HCT116 (cell line): ENCODE results near the gene CLCN5. TPM values are rescaled to one million over a fixed set of nuclear protein-coding genes. Genes with fewer than 3 reads are reported as not detected.

Experiments used
- ATAC-seq: fragments of 200-7000 bp; cut with Tn5 transposase; 2 replicates; pipeline ENCODE4 v1.9.1; 2020; ENCODE audit warnings: mild to moderate bottlenecking, moderate library complexity
- BruUV-seq: library from RNA; stranded (reverse); fragments of 400-500 nt; replicated peaks from 2 replicates; lab custom pipeline; 2021; lab: Mats Ljungman, UMichigan
- CTCF ChIA-PET: fragments of 300-600 bp; sonication (Branson Sonifier 250); formaldehyde crosslinking; loops from one replicate; lab custom pipeline; 2021; ENCODE audit warnings: antibody characterized with exemption; lab: Charles Lee
- POLR2A ChIA-PET: fragments of 300-600, 350-600 bp; sonication (Branson Sonifier 250); formaldehyde crosslinking; loops from one replicate; lab custom pipeline; 2021; ENCODE audit warnings: antibody characterized with exemption; lab: Charles Lee
- RAD21 ChIA-PET, 2 experiments: fragments of 300-600 bp; sonication (Branson Sonifier 250); formaldehyde crosslinking; loops; one replicate each; lab custom pipeline; 2023; ENCODE audit warnings: low total read pairs in 2 of 2; ENCODE audit not compliant: uncharacterized antibody in 2 of 2, unreplicated experiment in 2 of 2, low non-redundant PET in 1 of 2; lab: Charles Lee
- DNase-seq: peaks from one replicate; pipeline ENCODE4 v3.0.0-alpha.2; 2010; ENCODE audit warnings: low read depth, low spot score
- H2AFZ ChIP-seq: fragments of 200-600 bp; shearing (Covaris generic), sonication (generic); 2 replicates; pipeline ENCODE4 v1.6.1; 2017; ENCODE audit warnings: low read depth, mixed run types, mixed read lengths, antibody characterized with exemption, low read length; ENCODE audit not compliant: poor library complexity, severe bottlenecking
- H3K27ac ChIP-seq: 2 replicates; pipeline ENCODE4 v1.5.1; 2012; ENCODE audit warnings: low read depth, low read length
- H3K27me3 ChIP-seq: fragments of 200-600 bp; sonication (generic); 2 replicates; pipeline ENCODE4 v1.6.1; 2016; ENCODE audit warnings: mixed run types, low read length, mixed read lengths; ENCODE audit not compliant: insufficient read depth
- H3K36me3 ChIP-seq, 2 experiments: fragments of 200-500 bp in 1 of 2; fragments of 200-600 bp in 1 of 2; sonication (Bioruptor generic) in 1 of 2; sonication (generic) in 1 of 2; 2 replicates each; pipeline versions ENCODE4 v1.5.1 to v1.6.1; 2014 to 2016; ENCODE audit warnings: low read length in 2 of 2, inconsistent platforms in 1 of 2, mixed read lengths in 1 of 2, mixed run types in 1 of 2; ENCODE audit not compliant: insufficient read depth in 2 of 2, control insufficient read depth in 1 of 2
- H3K4me1 ChIP-seq, 2 experiments: fragments of 200-600 bp in 1 of 2; sonication (generic) in 1 of 2; 2 replicates each; pipeline versions ENCODE4 v1.5.1 to v1.6.1; 2012 to 2017; ENCODE audit warnings: low read length in 2 of 2, inconsistent platforms in 1 of 2, mild to moderate bottlenecking in 1 of 2, mixed read lengths in 1 of 2, mixed run types in 1 of 2, moderate library complexity in 1 of 2; ENCODE audit not compliant: insufficient read depth in 2 of 2, control insufficient read depth in 1 of 2
- H3K4me2 ChIP-seq: fragments of 200-600 bp; sonication (generic); 2 replicates; pipeline ENCODE4 v1.6.1; 2017; ENCODE audit warnings: mixed run types, low read length, mixed read lengths
- H3K4me3 ChIP-seq, 2 experiments: fragments of 200-600 bp in 1 of 2; sonication (generic) in 1 of 2; replicated peaks in 1 of 2; 2 replicates each; pipeline ENCODE4 v1.5.1; 2011 to 2016; ENCODE audit warnings: low read length in 2 of 2, control low read depth in 1 of 2, low read depth in 1 of 2, mild to moderate bottlenecking in 1 of 2, mixed read lengths in 1 of 2, mixed run types in 1 of 2
- H3K79me2 ChIP-seq: fragments of 200-600 bp; sonication (generic); 2 replicates; pipeline ENCODE4 v1.6.1; 2017; ENCODE audit warnings: mild to moderate bottlenecking, mixed run types, low read length, moderate library complexity, mixed read lengths; ENCODE audit not compliant: insufficient read depth
- H3K9ac ChIP-seq: fragments of 200-600 bp; sonication (generic); 2 replicates; pipeline ENCODE4 v1.6.1; 2016; ENCODE audit warnings: low read length, mixed read lengths
- H3K9me2 ChIP-seq: fragments of 200-600 bp; sonication (generic), shearing (Covaris generic); 2 replicates; pipeline ENCODE4 v1.6.1; 2017; ENCODE audit warnings: mixed run types, mild to moderate bottlenecking, moderate library complexity; ENCODE audit not compliant: insufficient read depth
- H3K9me3 ChIP-seq, 2 experiments: fragments of 200-500 bp in 1 of 2; fragments of 200-600 bp in 1 of 2; sonication (Bioruptor generic) in 1 of 2; sonication (generic) in 1 of 2; 2 replicates each; pipeline ENCODE4 v1.6.1; 2014 to 2017; ENCODE audit warnings: low read length in 2 of 2, mixed read lengths in 2 of 2, inconsistent platforms in 1 of 2, low read depth in 1 of 2, mild to moderate bottlenecking in 1 of 2, mixed run types in 1 of 2, moderate library complexity in 1 of 2; ENCODE audit not compliant: control insufficient read depth in 1 of 2, insufficient read depth in 1 of 2
- H4K20me1 ChIP-seq: fragments of 200-600 bp; sonication (generic), shearing (Covaris generic); 2 replicates; pipeline ENCODE4 v1.6.1; 2017; ENCODE audit warnings: mixed run types, mild to moderate bottlenecking, moderate library complexity; ENCODE audit not compliant: insufficient read depth
- CBX3 ChIP-seq: IDR thresholded peaks from 2 replicates; pipeline ENCODE4 v1.6.1; 2012; ENCODE audit warnings: low read depth
- CEBPB ChIP-seq: IDR thresholded peaks from 2 replicates; pipeline ENCODE4 v1.6.1; 2012; ENCODE audit warnings: low read depth
- ELF1 ChIP-seq: IDR thresholded peaks from 2 replicates; pipeline ENCODE4 v1.6.1; 2012; ENCODE audit warnings: low read depth, borderline replicate concordance
- EZH2 ChIP-seq: fragments of 200-600 bp; sonication (generic); IDR thresholded peaks from 2 replicates; pipeline ENCODE4 v1.6.1; 2017; ENCODE audit warnings: antibody characterized with exemption, mixed run types
- EZH2phosphoT487 ChIP-seq: fragments of 200-600 bp; IDR thresholded peaks from 2 replicates; pipeline ENCODE4 v1.6.1; 2018; ENCODE audit warnings: antibody characterized with exemption, borderline replicate concordance
- JUND ChIP-seq: IDR thresholded peaks from 2 replicates; pipeline ENCODE4 v1.6.1; 2012
- POLR2A ChIP-seq: IDR thresholded peaks from 2 replicates; pipeline ENCODE4 v1.7.0; 2011; ENCODE audit warnings: borderline replicate concordance; ENCODE audit not compliant: insufficient read depth, insufficient read length; ENCODE audit errors: extremely low read depth
- POLR2AphosphoS5 ChIP-seq: IDR thresholded peaks from 2 replicates; pipeline ENCODE4 v1.6.1; 2011; ENCODE audit warnings: mild to moderate bottlenecking, low read depth, low read length, moderate library complexity
- RAD21 ChIP-seq: IDR thresholded peaks from 2 replicates; pipeline ENCODE4 v1.6.1; 2012; ENCODE audit warnings: low read depth, mild to moderate bottlenecking
- SIN3A ChIP-seq: IDR thresholded peaks from 2 replicates; pipeline ENCODE4 v1.6.1; 2012; ENCODE audit warnings: low read depth
- SP1 ChIP-seq: IDR thresholded peaks from 2 replicates; pipeline ENCODE4 v1.6.1; 2012; ENCODE audit warnings: low read depth
- SRF ChIP-seq: IDR thresholded peaks from 2 replicates; pipeline ENCODE4 v1.6.1; 2012; ENCODE audit warnings: low read depth
- TCF7L2 ChIP-seq: IDR thresholded peaks from 2 replicates; pipeline ENCODE4 v1.7.0; 2011; ENCODE audit warnings: borderline replicate concordance, inconsistent platforms; ENCODE audit not compliant: insufficient read depth, insufficient read length; ENCODE audit errors: extremely low read depth
- YY1 ChIP-seq: IDR thresholded peaks from 2 replicates; pipeline ENCODE4 v1.6.1; 2011; ENCODE audit warnings: low read length, low read depth, moderate library complexity, mild to moderate bottlenecking; ENCODE audit not compliant: insufficient replicate concordance; ENCODE audit errors: extremely low read depth
- ZFX ChIP-seq: fragments of 450-650 bp; IDR thresholded peaks from 2 replicates; pipeline ENCODE4 v1.6.1; 2017
- ZNF274 ChIP-seq: fragments of 200-500 bp; sonication (Bioruptor generic); IDR thresholded peaks from 2 replicates; pipeline ENCODE4 v1.6.1; 2014; ENCODE audit warnings: mild to moderate bottlenecking, low read depth, low read length, inconsistent platforms
- intact Hi-C: fragments of 100-400 bp; cut with micrococcal nuclease; formaldehyde crosslinking; loops from 2 replicates; pipeline ENCODE4 v1.10.0; 2022
- total RNA-seq: library from RNA; stranded (reverse); gene quantifications from one replicate; pipeline ENCODE4 v1.2.1, GENCODE V29; 2021; ENCODE audit not compliant: unreplicated experiment
- TF ChIP-seq, protein P1 (sequence below): IDR thresholded peaks from 2 replicates; pipeline ENCODE4 v1.6.1; 2011; ENCODE audit warnings: mild to moderate bottlenecking, low read length, moderate library complexity; ENCODE audit not compliant: insufficient replicate concordance; ENCODE audit errors: extremely low read depth
- TF ChIP-seq, protein P2 (sequence below): IDR thresholded peaks from 2 replicates; pipeline ENCODE4 v1.6.1; 2012
- TF ChIP-seq, protein P3 (sequence below): IDR thresholded peaks from 2 replicates; pipeline ENCODE4 v1.6.1; 2012
- TF ChIP-seq, protein P4 (sequence below): IDR thresholded peaks from 2 replicates; pipeline ENCODE4 v1.6.1; 2012; ENCODE audit warnings: low read depth

CLCN5 gene
- total RNA-seq, 1 experiment from 2014 or later: 6.1 TPM

DNA sequence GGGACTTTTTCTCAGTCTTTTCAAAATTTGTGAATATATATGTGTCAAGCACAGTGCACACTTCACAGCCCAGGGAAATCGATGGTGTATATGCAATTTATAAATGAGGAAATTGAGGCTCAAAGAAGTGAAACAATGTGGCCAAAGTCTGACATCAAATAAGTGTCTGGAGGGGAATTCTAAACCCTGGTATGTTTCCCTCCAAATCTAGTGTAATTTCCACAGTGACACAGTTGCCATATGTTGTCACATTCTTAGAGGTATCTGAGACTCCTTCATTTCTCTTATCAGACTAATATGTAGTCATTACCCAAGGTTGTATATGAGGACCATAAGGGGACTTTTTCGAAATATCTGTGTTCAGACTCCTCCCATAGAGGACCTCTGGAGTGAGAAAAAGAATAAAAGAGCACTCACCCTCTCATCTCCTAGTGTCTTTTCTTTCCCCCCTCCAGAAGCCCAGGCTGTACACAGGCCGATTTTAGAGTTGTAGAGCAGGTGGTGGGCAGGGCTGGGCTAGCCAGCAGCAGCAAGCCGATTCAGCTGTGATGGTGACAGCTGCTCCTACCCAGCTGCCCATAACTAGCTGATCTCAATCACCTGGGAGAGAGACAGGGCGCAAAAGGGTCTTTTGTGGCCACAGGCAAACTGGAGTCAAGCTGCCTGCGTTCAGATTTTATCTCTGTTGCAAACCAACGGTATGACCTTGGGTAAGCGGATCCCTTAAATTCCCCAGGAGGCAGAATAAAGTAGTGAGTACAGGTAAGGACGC lies 55.1 kb downstream of the CLCN5 start:
- Histone ChIP-seq H3K36me3 (no peaks in the 10 kb centered on the region), H3K4me2 (no peak overlapping the region), H3K79me2 (no peaks in the 10 kb centered on the region), H3K9me2 (no peaks in the 10 kb centered on the region), H3K4me3 (no peak overlapping the region), H2AFZ (no peak overlapping the region), H3K9me3 (no peaks in the 10 kb centered on the region), H3K4me1 (no peaks in the 10 kb centered on the region), H3K9ac (no peak overlapping the region), H4K20me1 (no peaks in the 10 kb centered on the region), H3K27me3 (no peaks in the 10 kb centered on the region), H3K27ac (no peak overlapping the region)
- intact Hi-C loops: no loop called here
- RAD21 ChIA-PET: no interaction called here
- no peak for ATAC-seq
- no peak for TF ChIP-seq RAD21
- TF ChIP-seq SP1: no peak
- TF ChIP-seq SIN3A: no peak
- TF ChIP-seq, protein P1, sequence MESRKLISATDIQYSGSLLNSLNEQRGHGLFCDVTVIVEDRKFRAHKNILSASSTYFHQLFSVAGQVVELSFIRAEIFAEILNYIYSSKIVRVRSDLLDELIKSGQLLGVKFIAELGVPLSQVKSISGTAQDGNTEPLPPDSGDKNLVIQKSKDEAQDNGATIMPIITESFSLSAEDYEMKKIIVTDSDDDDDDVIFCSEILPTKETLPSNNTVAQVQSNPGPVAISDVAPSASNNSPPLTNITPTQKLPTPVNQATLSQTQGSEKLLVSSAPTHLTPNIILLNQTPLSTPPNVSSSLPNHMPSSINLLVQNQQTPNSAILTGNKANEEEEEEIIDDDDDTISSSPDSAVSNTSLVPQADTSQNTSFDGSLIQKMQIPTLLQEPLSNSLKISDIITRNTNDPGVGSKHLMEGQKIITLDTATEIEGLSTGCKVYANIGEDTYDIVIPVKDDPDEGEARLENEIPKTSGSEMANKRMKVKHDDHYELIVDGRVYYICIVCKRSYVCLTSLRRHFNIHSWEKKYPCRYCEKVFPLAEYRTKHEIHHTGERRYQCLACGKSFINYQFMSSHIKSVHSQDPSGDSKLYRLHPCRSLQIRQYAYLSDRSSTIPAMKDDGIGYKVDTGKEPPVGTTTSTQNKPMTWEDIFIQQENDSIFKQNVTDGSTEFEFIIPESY: no peak
- no peak for TF ChIP-seq CBX3
- no peak for TF ChIP-seq ZNF274
- TF ChIP-seq TCF7L2: no peak
- TF ChIP-seq EZH2: no peak
- TF ChIP-seq, protein P2, sequence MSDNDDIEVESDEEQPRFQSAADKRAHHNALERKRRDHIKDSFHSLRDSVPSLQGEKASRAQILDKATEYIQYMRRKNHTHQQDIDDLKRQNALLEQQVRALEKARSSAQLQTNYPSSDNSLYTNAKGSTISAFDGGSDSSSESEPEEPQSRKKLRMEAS: no peak
- no peak for TF ChIP-seq YY1
- no peak for TF ChIP-seq ELF1
- TF ChIP-seq, protein P3, sequence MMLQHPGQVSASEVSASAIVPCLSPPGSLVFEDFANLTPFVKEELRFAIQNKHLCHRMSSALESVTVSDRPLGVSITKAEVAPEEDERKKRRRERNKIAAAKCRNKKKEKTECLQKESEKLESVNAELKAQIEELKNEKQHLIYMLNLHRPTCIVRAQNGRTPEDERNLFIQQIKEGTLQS: no peak
- TF ChIP-seq ZFX: no peak
- TF ChIP-seq, protein P4, sequence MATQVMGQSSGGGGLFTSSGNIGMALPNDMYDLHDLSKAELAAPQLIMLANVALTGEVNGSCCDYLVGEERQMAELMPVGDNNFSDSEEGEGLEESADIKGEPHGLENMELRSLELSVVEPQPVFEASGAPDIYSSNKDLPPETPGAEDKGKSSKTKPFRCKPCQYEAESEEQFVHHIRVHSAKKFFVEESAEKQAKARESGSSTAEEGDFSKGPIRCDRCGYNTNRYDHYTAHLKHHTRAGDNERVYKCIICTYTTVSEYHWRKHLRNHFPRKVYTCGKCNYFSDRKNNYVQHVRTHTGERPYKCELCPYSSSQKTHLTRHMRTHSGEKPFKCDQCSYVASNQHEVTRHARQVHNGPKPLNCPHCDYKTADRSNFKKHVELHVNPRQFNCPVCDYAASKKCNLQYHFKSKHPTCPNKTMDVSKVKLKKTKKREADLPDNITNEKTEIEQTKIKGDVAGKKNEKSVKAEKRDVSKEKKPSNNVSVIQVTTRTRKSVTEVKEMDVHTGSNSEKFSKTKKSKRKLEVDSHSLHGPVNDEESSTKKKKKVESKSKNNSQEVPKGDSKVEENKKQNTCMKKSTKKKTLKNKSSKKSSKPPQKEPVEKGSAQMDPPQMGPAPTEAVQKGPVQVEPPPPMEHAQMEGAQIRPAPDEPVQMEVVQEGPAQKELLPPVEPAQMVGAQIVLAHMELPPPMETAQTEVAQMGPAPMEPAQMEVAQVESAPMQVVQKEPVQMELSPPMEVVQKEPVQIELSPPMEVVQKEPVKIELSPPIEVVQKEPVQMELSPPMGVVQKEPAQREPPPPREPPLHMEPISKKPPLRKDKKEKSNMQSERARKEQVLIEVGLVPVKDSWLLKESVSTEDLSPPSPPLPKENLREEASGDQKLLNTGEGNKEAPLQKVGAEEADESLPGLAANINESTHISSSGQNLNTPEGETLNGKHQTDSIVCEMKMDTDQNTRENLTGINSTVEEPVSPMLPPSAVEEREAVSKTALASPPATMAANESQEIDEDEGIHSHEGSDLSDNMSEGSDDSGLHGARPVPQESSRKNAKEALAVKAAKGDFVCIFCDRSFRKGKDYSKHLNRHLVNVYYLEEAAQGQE: no peak
- TF ChIP-seq JUND: no peak
- TF ChIP-seq POLR2AphosphoS5: no peak
- TF ChIP-seq EZH2phosphoT487: no peak
- TF ChIP-seq CEBPB: no peak
- TF ChIP-seq POLR2A: no peak
- no peak for TF ChIP-seq SRF
- CTCF ChIA-PET: no interaction called here
- no TSS peak for BruUV-seq
- POLR2A ChIA-PET: no interaction called here
- DNase-seq: no peak
